Measurements from ENCODE around the gene AP2B1. TPM values are rescaled to one million over a fixed set of nuclear protein-coding genes. Genes with fewer than 3 reads are reported as not detected.
A peak's percentile ranks its signal among the peaks of the same experiment; 100 is the strongest.
"Not testable (repeated sequence)": the region's sequence is repeated elsewhere in the genome, so short reads cannot be mapped to it uniquely, and the experiment has no call there.

AP2B1 gene
- total and polyA plus RNA-seq, 10 donors = 16.7 to 144 (median 90.7) TPM

DNA sequence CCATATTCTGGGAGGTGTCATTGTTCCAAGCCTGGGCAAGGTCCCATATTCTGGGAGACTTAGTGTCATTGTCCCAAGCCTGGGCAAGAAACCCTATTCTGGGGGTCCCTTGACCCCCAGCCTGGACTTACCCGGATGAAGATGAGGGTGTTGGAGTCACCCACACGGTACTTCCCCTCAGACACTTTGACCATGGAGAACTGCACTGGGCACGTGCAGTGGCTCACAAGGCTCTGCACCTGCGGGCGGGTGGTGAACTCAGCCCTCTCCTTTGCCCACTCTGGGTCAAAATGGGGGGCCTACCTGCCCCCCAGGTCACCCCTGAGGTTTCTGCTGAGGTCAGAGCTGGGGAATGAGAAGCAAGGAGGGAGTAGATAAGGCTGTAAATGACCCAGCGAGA, 161.9 kb downstream of the AP2B1 start:
- intact Hi-C loops (cut with DNase I; ENCODE audit: low total_unique reads) = loop anchor here (10.0 kb wide), 2 partner anchors 434 to 584 kb away; no protein-coding TSS in a partner anchor
- Histone ChIP-seq H3K4me3 (no peak overlapping the region), H3K9me3 (no peaks in the 10 kb centered on the region), H3K36me3 (no peaks in the 10 kb centered on the region), H3K4me1 (peaks cover 0 to 25% (median 11%) of the 10 kb centered on the region in 6 donors), H3K27me3 (replicated peaks in 1 of 7) (peaks cover 4 to 89% (median 32%) of the 10 kb centered on the region in 7 donors), H3K27ac (no peak overlapping the region)
- WGBS, 5 donors = 56 to 85% (median 79%) methylated on average over 6 of the region's 6 CpGs
- no peak for DNase-seq
- TF ChIP-seq POLR2AphosphoS5 (IDR thresholded peaks at IDR 0.05) (no peak), POLR2A (IDR thresholded peaks at IDR 0.05) (no peak)
- TF ChIP-seq, protein P1, sequence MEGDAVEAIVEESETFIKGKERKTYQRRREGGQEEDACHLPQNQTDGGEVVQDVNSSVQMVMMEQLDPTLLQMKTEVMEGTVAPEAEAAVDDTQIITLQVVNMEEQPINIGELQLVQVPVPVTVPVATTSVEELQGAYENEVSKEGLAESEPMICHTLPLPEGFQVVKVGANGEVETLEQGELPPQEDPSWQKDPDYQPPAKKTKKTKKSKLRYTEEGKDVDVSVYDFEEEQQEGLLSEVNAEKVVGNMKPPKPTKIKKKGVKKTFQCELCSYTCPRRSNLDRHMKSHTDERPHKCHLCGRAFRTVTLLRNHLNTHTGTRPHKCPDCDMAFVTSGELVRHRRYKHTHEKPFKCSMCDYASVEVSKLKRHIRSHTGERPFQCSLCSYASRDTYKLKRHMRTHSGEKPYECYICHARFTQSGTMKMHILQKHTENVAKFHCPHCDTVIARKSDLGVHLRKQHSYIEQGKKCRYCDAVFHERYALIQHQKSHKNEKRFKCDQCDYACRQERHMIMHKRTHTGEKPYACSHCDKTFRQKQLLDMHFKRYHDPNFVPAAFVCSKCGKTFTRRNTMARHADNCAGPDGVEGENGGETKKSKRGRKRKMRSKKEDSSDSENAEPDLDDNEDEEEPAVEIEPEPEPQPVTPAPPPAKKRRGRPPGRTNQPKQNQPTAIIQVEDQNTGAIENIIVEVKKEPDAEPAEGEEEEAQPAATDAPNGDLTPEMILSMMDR (IDR thresholded peaks at IDR 0.05 in 8 of 11, conservative IDR thresholded peaks at IDR 0.05 in 3 of 11) = no peak

DNA sequence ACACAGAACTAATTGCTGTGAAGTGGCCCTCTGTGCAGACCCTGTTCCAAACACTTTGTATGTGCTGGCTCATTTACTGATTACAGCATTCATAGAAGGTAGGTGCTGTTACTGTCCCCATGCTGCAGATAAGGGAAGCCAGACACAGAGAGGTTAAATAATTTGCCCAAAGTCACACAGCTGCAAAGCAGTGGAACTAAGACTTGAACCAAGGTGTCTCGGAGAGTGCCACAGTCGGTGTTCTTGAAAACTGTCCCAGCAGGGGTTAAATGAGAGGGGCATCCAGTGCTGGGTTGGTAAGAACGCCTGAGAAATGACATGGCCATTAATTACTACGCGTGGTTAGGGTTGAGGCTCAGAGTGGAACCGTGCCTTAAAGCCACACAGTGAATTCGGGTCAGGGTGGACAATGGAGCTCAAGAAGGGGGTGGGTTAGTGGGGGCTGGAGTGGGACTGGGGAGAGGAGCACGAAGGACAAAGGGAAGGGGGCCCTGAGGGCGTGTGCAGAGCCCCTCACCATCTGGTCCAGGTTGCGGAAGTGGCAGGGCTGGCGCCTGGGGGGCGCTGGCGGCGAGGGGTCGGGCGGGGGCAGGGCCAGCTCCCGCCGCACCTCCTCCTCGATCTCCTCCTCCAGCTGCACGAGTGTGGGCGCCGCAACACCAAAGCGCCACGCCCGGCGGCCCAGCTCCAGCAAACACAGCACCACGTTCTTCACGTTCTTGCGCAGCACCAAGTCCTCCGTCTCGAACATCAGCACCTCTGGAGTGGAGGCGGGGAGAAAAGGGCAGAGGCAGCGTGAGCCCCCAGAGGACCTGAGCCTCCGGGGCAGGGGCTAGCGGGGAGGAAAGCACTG, 162.7 kb downstream of the AP2B1 start:
- Histone ChIP-seq H3K27ac (no peak overlapping the region), H3K4me3 (peak overlapping the region in 1 of 8 donors; percentile 7), H3K36me3 (no peaks in the 10 kb centered on the region), H3K9me3 (no peaks in the 10 kb centered on the region), H3K27me3 (replicated peaks in 1 of 7) (peaks cover 4 to 83% (median 32%) of the 10 kb centered on the region in 7 donors), H3K4me1 (peaks cover 0 to 25% (median 11%) of the 10 kb centered on the region in 6 donors)
- WGBS, 5 donors = 8 to 11% (median 9%) methylated on average over 34 to 35 of the region's 35 CpGs
- no peak for DNase-seq
- intact Hi-C loops (cut with DNase I; ENCODE audit: low total_unique reads) = loop anchor here (10.0 kb wide), 2 partner anchors 435 to 585 kb away; no protein-coding TSS in a partner anchor
- no peak for TF ChIP-seq POLR2AphosphoS5 (IDR thresholded peaks at IDR 0.05)
- TF ChIP-seq POLR2A (IDR thresholded peaks at IDR 0.05) = no peak
- TF ChIP-seq, protein P1 (IDR thresholded peaks at IDR 0.05 in 8 of 11, conservative IDR thresholded peaks at IDR 0.05 in 3 of 11) = no peak

DNA sequence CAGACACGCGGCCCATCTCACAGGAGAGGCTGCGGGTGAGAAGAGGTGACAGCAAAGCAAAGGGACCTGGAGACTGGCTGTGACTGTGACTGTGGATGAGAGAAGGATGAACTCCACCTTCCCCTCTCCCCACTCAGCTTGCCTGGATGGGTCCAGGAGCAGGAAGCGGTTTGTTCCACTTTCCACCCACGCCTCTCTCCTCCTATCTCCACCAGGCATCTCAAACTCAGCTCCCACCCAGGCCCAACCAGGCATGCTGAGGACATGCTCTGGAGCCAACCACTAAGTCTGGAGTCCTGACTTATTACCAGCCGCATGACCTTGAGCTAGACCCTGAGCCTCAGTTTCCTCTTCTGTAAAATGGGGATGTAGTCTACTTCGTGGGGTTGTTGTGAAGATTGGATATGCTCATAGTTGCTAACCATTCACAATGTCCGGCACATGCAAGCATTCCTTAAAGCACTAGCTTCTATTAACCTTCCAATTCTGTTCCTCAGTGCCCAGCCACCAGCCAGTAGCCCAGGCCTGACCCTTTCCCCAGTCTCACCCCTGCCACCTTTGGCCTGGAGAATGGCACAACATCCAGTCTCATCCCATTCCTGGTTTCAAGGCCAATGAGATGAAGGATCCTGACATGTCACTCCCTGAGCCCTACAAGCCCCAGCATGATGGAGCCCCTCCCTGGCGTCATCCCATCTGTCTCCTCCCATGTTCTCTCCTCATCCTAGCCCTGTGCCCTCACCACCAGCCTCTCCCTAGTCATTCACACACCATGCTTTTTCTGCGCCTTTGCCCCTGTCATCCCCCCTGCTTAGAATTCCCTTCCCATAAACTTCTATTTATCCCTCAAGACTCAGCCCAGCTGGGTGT, 163.6 kb downstream of the AP2B1 start:
- 78 to 89% (median 87%) methylated on average over 10 of the region's 10 CpGs for WGBS, 5 donors
- no peak for TF ChIP-seq POLR2AphosphoS5 (IDR thresholded peaks at IDR 0.05)
- TF ChIP-seq POLR2A (IDR thresholded peaks at IDR 0.05) = no peak
- TF ChIP-seq, protein P1 (IDR thresholded peaks at IDR 0.05 in 8 of 11, conservative IDR thresholded peaks at IDR 0.05 in 3 of 11) = no peak
- no peak overlapping the region for H3K4me3 ChIP-seq
- intact Hi-C loops (cut with DNase I; ENCODE audit: low total_unique reads) = no loop called here
- no peaks in the 10 kb centered on the region for H3K36me3 ChIP-seq
- H3K27ac ChIP-seq = no peak overlapping the region
- peaks cover 0 to 26% (median 11%) of the 10 kb centered on the region in 6 donors for H3K4me1 ChIP-seq
- H3K27me3 ChIP-seq (replicated peaks in 1 of 7) = peaks cover 4 to 73% (median 32%) of the 10 kb centered on the region in 7 donors
- H3K9me3 ChIP-seq = no peaks in the 10 kb centered on the region
- DNase-seq = no peak

DNA sequence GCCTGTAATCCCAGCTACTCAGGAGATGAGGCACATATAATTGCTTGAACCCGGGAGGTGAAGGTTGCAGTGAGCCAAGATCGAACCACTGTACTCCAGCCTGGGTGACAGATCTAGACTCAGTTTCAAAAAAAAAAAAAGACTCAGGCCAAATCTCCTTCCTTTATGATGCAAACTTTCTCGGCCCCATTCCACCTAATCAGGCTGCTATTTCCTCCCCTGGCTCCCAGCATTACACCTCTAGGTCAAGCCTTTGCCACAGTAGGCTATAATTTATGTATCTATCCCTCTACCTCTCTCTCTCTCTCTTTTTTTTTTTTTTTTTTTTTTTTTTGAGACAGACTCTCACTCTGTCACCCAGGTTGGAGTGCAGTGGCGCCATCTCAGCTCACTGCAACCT, 164.4 kb downstream of the AP2B1 start:
- H3K4me1 ChIP-seq = peaks cover 0 to 33% (median 11%) of the 10 kb centered on the region in 6 donors
- H3K4me3 ChIP-seq = not testable (repeated sequence)

More for the DNA sequence above, 164.4 kb downstream of the AP2B1 start:
- peaks cover 4 to 65% (median 32%) of the 10 kb centered on the region in 7 donors for H3K27me3 ChIP-seq (replicated peaks in 1 of 7)
- H3K9me3 ChIP-seq; DNase-seq; H3K36me3 ChIP-seq; intact Hi-C loops (cut with DNase I; ENCODE audit: low total_unique reads); H3K27ac ChIP-seq: not testable (repeated sequence)
- 68 to 81% (median 78%) methylated on average over 4 of the region's 4 CpGs for WGBS, 5 donors

All from spleen (tissue), 11 donors.